ENCODE measurements around the gene RAD51B.

The RAD51B gene

GRCh38 chr14:68551045-68551683, 731.6 kb downstream of the RAD51B start:
- no peak for DNase-seq (ENCODE audit: low read depth in 3 of 3)

GRCh38 chr14:68552075-68552474, 732.5 kb downstream of the RAD51B start:
- DNase-seq (ENCODE audit: low read depth in 3 of 3): no peak

DNA sequence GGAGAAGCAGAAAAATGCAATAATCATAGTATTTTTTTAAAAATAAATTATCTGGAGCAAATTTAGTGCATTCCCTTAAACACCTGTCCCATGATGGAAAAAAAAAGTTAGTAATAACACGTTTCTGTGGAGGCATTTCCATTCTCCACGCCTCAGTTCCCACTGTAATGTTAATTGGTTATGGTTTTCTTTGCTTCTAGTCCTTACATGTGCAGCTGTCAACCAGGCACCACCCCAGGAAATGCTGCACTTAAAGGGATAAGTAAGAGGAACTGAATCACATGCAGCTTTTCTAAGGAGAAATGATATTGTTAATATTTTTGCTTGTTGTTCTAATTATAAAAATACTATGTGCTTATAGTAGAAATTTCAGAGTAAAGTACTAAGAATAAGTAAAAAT, 733.0 kb downstream of the RAD51B start:
- no peak for DNase-seq (ENCODE audit: low read depth in 3 of 3)

- DNase-seq (ENCODE audit: low read depth in 3 of 3): no peak
Observed at GRCh38 chr14:68553311-68553710, 733.7 kb downstream of the RAD51B start.

DNA sequence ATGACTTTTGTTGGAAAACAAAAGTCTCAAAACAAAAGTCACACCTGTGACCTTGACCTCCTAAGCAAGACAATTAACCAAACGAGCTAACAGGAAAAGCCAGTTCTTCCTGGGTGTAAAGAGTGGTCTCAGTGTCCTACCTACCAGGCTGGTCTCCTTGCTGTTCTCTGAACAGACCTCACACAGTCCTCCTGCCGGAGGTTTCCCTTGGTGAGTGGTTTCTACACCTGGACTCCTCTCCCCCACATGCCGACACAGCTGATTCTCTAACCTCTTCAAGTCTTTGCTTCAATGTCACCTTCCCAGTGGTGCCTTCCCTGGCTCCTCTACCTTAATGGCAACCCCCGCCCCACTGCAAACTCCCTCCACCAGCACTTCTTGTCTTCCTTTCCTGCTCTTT, 734.7 kb downstream of the RAD51B start:
- no peak for DNase-seq (ENCODE audit: low read depth in 3 of 3)

DNA sequence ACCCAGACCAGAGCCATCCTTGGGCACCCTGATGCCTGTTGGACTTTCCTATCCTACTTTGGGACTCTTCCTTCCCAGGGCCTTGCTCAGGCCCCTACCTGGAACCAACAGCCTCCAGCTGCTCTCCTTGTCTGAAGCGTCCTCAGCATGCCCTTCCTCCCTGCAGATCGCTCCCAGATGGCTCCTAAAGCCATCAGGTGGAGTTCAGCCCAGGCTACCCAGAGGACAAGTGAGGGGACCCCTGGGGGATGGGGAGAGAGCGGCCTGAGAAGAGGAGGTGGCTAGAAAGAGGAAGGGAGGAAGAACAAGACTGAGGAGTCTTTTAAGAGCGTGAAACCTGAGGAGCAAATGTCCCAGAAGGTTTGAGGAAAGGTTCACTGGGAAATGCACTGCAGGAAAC, 736.7 kb downstream of the RAD51B start:
- no peak for DNase-seq (ENCODE audit: low read depth in 3 of 3)

DNA sequence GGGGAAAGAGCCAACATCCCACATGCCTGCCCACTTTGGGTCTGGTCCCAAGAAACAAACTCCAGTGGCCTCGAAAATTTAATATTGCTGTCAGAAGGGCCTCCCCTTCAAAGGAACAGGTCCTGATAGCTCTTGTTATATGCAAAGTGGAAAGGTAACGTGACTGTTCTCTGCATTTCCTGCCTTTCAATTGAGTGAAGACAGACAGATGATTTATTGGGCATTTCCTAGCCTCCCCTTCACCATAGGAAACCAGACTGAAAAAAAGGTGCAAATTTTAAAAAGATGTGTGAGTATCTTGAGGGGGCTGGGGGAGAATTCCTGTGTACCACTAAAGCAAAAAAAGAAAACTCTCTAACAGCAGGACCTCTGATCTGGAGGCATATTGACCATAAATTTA, 738.1 kb downstream of the RAD51B start:
- DNase-seq (ENCODE audit: low read depth in 3 of 3): no peak

- no peak for DNase-seq (ENCODE audit: low read depth in 3 of 3)
Observed at GRCh38 chr14:68558096-68558495, 738.5 kb downstream of the RAD51B start.

DNA sequence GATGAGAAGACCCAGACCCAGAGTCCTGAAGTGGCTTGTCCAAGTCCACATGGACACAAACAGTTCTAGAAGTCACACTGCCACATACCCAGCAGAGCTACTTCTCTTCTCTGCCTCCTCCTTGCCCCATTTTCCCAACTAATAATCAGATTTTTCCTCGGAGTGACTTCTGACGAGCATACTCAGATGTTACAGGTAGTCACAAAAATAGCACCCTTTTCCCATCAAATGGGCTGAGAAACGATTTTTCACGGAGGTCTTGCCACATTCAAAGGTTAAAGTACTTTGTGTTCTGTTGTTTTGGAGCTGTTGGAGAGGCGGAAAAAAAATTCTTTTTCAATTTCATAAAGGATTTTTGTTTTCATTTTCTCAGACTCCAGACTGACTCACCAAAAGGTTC, 740.4 kb downstream of the RAD51B start:
- DNase-seq (ENCODE audit: low read depth in 3 of 3): no peak

DNA sequence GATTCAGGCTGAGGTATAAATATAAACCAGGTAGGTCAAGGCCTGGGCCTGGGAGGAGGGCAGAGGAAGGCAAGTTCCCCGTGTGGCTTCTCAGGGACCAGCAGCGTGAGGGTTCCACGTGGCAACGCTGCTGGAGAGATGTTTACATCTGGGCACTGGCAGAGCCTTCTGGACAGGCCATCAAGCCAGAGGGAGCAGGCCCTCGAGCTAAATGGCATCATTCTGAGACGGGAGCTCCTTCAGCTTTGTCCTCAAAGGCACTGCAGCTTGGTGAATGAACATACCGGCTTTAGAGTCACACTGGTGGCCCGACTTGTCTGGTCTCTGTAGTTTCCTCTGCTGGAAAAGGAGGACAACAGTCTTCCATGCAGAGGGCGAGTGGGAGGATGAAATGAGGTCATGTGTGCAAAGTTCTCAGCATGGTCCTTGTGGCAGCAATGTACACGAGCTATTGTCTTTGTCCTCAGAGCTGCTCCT, 742.0 kb downstream of the RAD51B start:
- DNase-seq (ENCODE audit: low read depth in 3 of 3): no peak

DNA sequence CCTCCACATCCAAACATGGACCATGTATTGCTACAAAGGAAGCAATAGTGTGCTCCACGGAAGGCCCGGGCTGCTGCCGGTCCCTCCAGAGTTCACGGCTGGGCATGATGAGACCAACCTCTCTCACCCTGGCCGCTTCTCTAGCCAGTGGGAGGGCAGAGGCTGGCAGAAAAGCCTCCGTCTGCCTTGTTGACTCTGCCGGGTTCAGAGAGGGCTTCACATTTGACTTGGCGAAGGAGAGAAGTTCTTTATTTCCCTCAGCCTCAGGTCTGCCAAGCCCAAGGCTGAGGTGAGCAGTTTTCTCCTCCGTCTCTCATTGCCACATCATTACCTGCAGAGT, 743.3 kb downstream of the RAD51B start:
- DNase-seq (ENCODE audit: low read depth in 3 of 3): no peak

DNA sequence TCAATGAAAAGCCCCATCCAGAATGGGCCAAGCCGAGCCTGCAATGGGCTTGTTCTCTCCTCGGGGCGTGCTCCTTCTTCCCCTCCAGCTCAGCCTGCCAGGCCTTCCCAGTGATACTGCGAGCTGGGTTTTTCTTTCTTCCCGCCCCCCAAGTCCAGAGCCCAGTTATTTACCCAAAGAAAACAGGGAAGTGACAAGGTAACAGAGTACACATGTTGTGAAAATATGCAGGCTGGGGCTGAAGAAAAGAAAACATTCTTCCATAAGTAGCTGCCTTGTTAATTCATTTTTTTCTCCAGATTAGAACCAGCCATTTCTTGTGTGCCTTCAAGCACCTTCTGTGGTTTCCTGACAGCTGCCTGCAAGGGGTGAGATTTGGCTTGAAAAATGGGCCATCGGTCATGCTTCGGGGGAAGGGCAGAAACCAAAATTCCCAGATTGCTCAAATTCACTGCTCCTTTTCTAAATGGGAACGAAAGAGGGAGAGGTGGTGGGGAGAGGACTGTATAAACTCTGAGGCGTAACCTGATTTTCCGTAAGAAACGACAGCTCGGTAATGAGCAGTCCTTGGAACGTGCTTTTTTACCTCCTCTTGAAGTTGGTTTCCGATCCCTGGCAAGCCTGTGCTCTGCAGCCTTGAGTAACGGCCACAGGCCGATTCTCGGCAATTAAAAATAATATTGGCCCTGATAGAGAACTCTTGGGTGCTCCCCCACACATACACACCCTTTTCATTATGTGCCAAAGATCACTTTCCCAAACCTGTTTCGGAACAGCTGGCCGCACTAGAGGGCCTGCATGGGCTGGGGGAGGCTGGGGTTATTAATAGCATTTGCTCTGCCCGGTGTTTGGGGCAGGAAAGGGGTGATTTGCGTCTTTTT, 743.9 kb downstream of the RAD51B start:
- no peak for DNase-seq (ENCODE audit: low read depth in 3 of 3)

GRCh38 chr14:68564191-68564825, 744.7 kb downstream of the RAD51B start:
- no peak for DNase-seq (ENCODE audit: low read depth in 3 of 3)

DNA sequence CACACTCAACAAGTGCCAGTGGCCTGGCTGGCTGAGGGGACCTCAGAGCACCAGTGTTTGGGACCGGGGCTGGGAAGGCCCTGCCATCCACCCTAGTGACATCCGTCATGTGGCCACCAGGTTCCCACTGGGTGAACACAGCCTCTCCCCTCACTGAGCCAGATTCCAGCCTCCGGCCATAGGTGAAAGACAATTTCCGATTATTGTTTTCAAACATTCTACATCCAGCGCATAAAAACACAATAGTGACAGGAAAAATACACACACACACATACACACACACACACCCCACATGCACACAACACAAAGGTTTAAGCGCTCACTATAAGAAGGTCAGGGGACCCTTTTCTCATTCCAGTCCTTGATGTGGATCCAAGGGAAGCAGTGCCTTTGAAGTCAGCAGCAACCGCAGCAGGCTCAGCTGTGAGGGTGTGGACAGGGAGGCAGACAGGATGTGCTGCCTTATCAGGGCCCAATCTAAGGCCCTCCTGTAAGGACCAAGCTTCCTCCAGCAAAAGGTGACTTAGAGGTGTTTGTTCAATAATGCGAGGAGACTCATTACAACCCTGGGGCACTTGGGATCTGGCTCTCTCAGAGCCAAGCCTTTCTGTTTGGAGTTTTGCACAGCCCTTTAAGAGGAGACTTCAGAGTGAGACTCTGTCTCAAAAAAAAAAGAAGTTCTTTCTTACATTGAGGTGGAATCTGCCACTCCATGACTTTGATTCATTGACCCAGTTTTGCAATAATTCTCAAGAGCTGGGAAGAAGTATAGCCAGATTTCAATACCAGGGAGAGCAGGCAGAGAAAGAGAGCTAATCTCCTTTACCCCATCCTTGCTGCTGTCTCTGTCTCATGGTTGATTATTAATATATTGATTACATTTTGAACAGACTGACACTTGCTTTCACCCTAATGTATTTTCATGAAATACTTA, 745.5 kb downstream of the RAD51B start:
- no peak for DNase-seq (ENCODE audit: low read depth in 3 of 3)

- DNase-seq (ENCODE audit: low read depth in 3 of 3): no peak
Observed at GRCh38 chr14:68566075-68566474, 746.5 kb downstream of the RAD51B start.

GRCh38 chr14:68568907-68569897, 749.6 kb downstream of the RAD51B start:
- DNase-seq (ENCODE audit: low read depth in 3 of 3): no peak

DNA sequence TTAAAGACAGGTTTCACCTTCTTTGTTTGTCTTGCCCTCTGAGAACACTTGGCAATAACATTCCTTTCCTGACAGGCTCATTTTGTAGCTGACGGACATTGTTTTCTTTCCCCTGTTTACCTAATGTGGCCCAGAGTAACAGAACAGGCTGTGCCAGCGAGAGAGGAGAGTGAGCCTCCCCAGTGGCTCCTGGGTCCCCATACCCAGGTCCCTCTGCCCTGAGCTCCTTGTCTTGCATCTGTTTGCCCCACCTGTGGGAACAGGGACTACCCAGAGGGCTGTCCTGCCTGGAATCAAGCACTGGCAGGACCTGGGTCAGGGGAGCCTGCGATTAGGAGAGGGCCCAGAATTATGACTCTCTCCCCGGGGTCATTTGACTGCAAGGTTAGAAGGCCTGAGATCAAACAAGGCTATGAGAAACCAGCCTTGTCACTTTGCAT, 750.4 kb downstream of the RAD51B start:
- DNase-seq (ENCODE audit: low read depth in 3 of 3): no peak

DNA sequence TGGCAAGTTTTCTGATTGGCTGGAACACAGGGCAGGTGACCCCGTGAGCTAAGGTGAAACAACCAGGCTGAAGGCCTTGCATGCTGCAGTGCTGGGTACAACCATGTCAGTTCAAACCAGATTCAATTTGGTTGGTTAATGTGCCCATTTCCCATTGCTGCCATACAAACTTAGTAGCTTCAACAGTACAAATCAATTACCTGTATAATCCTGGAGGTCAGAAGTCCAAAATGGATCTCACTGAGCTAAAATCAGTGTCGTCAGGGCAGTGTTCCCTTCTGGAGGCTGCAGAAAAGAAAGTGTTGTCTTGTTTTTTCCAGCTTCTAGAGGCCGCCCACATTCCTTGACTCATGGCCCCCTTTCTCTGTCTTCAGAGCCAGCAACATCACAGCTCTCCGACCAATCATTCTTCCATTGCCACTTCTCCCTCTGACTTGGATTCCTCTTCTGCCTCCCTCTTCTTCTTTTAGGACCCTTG, 751.6 kb downstream of the RAD51B start:
- DNase-seq (ENCODE audit: low read depth in 3 of 3): no peak

GRCh38 chr14:68571928-68572525, 752.4 kb downstream of the RAD51B start:
- DNase-seq (ENCODE audit: low read depth in 3 of 3): no peak

DNA sequence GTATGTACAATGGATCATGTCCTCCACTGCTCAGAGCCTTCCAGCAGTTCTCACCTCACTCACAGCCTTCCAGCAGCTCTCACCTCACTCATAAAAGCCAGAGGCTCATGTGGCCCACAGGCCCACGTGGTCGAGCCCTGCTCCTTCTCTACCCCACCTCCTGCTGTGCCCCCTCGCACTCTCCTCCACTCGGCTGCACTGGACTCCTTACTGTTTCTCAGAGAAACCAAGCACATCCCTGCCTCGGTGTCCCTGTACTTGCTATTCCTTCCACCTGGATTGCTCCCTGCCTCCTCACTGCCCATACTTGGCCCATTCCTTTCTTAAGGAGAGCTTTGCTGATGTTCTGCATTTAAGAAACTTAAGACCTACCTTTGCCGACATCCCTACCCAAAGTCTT, 753.5 kb downstream of the RAD51B start:
- DNase-seq (ENCODE audit: low read depth in 3 of 3): no peak

Data from stimulated activated CD4-positive, alpha-beta T cell treated with anti-CD3 and anti-CD28 coated beads, TNF-alpha, amount 100 ng/mL, for 4 hours (primary cell).